Prostate gland (tissue), 2 donors: Measurements from ENCODE around the gene RRP8. TPM values are rescaled to one million over a fixed set of nuclear protein-coding genes. Genes with fewer than 3 reads are reported as not detected.

Source experiments
- DNase-seq: peaks from one replicate; pipeline ENCODE4 v3.0.0-alpha.2; 2019; ENCODE audit warnings: low spot score
- H3K27ac ChIP-seq, 2 donors: fragments of 200-600 bp; sonication (generic); 2 replicates each; pipeline ENCODE4 v1.5.1; 2017 to 2019
- H3K27me3 ChIP-seq: fragments of 200-600 bp; sonication (generic); replicated peaks from 2 replicates; pipeline ENCODE4 v1.5.1; 2019; ENCODE audit not compliant: insufficient read depth
- H3K36me3 ChIP-seq, 2 donors: fragments of 200-600 bp; sonication (generic); 1 replicate in 1 of 2; 2 replicates in 1 of 2; pipeline versions ENCODE4 v1.5.1 to v1.8.1; 2017 to 2019
- H3K4me1 ChIP-seq: fragments of 200-600 bp; sonication (generic); replicated peaks from 2 replicates; pipeline ENCODE4 v1.5.1; 2019
- H3K4me3 ChIP-seq, 2 donors: fragments of 200-600 bp; sonication (generic); 2 replicates each; pipeline ENCODE4 v1.5.1; 2017 to 2019
- H3K9me3 ChIP-seq: fragments of 200-600 bp; sonication (generic); 2 replicates; pipeline ENCODE4 v1.5.1; 2017
- CTCF ChIP-seq, 4 experiments: fragments of 200-600 bp in 2 of 4; fragments of 450-650 bp in 2 of 4; sonication (generic) in 2 of 4; IDR thresholded peaks; 1 replicate in 3 of 4; 2 replicates in 1 of 4; pipeline ENCODE4 v1.5.1; 2016 to 2019; ENCODE audit warnings: antibody characterized with exemption in 4 of 4, mild to moderate bottlenecking in 2 of 4, moderate library complexity in 2 of 4
- POLR2A ChIP-seq: fragments of 450-650 bp; IDR thresholded peaks from one replicate; pipeline ENCODE4 v1.6.1; 2016; ENCODE audit warnings: antibody characterized with exemption, mild to moderate bottlenecking
- POLR2AphosphoS5 ChIP-seq: sonication (generic); formaldehyde crosslinking; IDR thresholded peaks from one replicate; pipeline ENCODE4 v1.6.1; 2017; ENCODE audit warnings: antibody characterized with exemption
- WGBS: methylation state at CpG from one replicate; pipeline ENCODE4 v1.1.5; 2018; 5-methylcytosine and 5-hydroxymethylcytosine counted together
- intact Hi-C: fragments of 100-400 bp; cut with DNase I; formaldehyde crosslinking; loops from one replicate; pipeline ENCODE4 v1.14.2; 2022
- total RNA-seq, 2 donors: library from RNA; depleted of rRNA; stranded (reverse); fragments of >200 nt; gene quantifications; one replicate each; pipeline ENCODE4 v1.1.0, GENCODE V29; 2016

Gene RRP8
- total RNA-seq, 2 donors from 2014 or later: 16.4 to 16.6 TPM

- no peak for DNase-seq
- no peaks in the 10 kb centered on the region for H3K36me3 ChIP-seq
- no peak overlapping the region for H3K4me3 ChIP-seq
- WGBS: 81% methylated on average over 5 of the region's 5 CpGs
- TF ChIP-seq POLR2AphosphoS5 (no peak), POLR2A (no peak), CTCF (IDR thresholded peaks at IDR 0.05) (no peak)
- no peaks in the 10 kb centered on the region for H3K27me3 ChIP-seq
- H3K4me1 ChIP-seq: no peaks in the 10 kb centered on the region
- H3K9me3 ChIP-seq: no peaks in the 10 kb centered on the region
- no peak overlapping the region for H3K27ac ChIP-seq
- intact Hi-C loops: no loop called here
Observed at GRCh38 chr11:6569706-6570105, 33.7 kb downstream of the RRP8 start.

GRCh38 chr11:6568191-6568918 is 35.1 kb downstream of the RRP8 start:
- H3K4me3 ChIP-seq: no peak overlapping the region
- TF ChIP-seq POLR2A (no peak), POLR2AphosphoS5 (no peak), CTCF (IDR thresholded peaks at IDR 0.05) (no peak)
- no peaks in the 10 kb centered on the region for H3K36me3 ChIP-seq
- no peaks in the 10 kb centered on the region for H3K4me1 ChIP-seq
- H3K27ac ChIP-seq: no peak overlapping the region
- intact Hi-C loops: no loop called here
- H3K27me3 ChIP-seq: no peaks in the 10 kb centered on the region
- no peaks in the 10 kb centered on the region for H3K9me3 ChIP-seq
- WGBS: 46% methylated on average over 4 of the region's 4 CpGs
- DNase-seq: no peak

- Histone ChIP-seq H3K9me3 (no peaks in the 10 kb centered on the region), H3K36me3 (no peaks in the 10 kb centered on the region), H3K27ac (no peak overlapping the region), H3K4me1 (no peaks in the 10 kb centered on the region), H3K4me3 (no peak overlapping the region), H3K27me3 (no peaks in the 10 kb centered on the region)
- 74% methylated on average over 7 of the region's 7 CpGs for WGBS
- TF ChIP-seq POLR2AphosphoS5 (no peak), CTCF (IDR thresholded peaks at IDR 0.05) (no peak), POLR2A (no peak)
- intact Hi-C loops: no loop called here
- DNase-seq: peak; percentile 33
Observed at GRCh38 chr11:6567371-6567745, 36.1 kb downstream of the RRP8 start.

- Histone ChIP-seq H3K4me1 (no peaks in the 10 kb centered on the region), H3K9me3 (no peaks in the 10 kb centered on the region), H3K27ac (no peak overlapping the region), H3K36me3 (no peaks in the 10 kb centered on the region), H3K27me3 (no peaks in the 10 kb centered on the region), H3K4me3 (no peak overlapping the region)
- DNase-seq: no peak
- 61% methylated on average over 13 of the region's 13 CpGs for WGBS
- TF ChIP-seq POLR2AphosphoS5: no peak
- TF ChIP-seq POLR2A: no peak
- no peak for TF ChIP-seq CTCF (IDR thresholded peaks at IDR 0.05)
- intact Hi-C loops: no loop called here
Observed at GRCh38 chr11:6566704-6567370, 36.6 kb downstream of the RRP8 start.
